HEK293 (cell line): Measurements from ENCODE around the gene SAPCD1.

Experiments used
- BCL11A ChIP-seq: fragments of 450-650 bp; formaldehyde crosslinking; IDR thresholded peaks from 2 replicates; pipeline ENCODE4 v1.5.1; 2016; ENCODE audit warnings: low read depth, missing biosample characterization, missing genetic modification characterization
- BCL11B ChIP-seq: fragments of 450-650 bp; formaldehyde crosslinking; IDR thresholded peaks from 2 replicates; pipeline ENCODE4 v1.5.1; 2016; ENCODE audit warnings: low read depth, missing biosample characterization, missing genetic modification characterization
- ELK4 ChIP-seq: IDR thresholded peaks from 2 replicates; pipeline ENCODE4 v1.6.1; 2011; ENCODE audit warnings: mild to moderate bottlenecking, low read depth, low read length, borderline replicate concordance
- HIC1 ChIP-seq: fragments of 450-650 bp; formaldehyde crosslinking; IDR thresholded peaks from 2 replicates; pipeline ENCODE4 v1.5.1; 2016; ENCODE audit warnings: missing biosample characterization, missing genetic modification characterization
- KLF1 ChIP-seq: fragments of 450-650 bp; formaldehyde crosslinking; IDR thresholded peaks from 2 replicates; pipeline ENCODE4 v1.5.1; 2016; ENCODE audit warnings: missing biosample characterization, missing genetic modification characterization
- KLF17 ChIP-seq: fragments of 450-650 bp; formaldehyde crosslinking; IDR thresholded peaks from 2 replicates; pipeline ENCODE4 v1.5.1; 2016; ENCODE audit warnings: missing biosample characterization, missing genetic modification characterization
- KLF9 ChIP-seq: fragments of 450-650 bp; formaldehyde crosslinking; IDR thresholded peaks from 2 replicates; pipeline ENCODE4 v1.5.1; 2016; ENCODE audit warnings: missing biosample characterization, missing genetic modification characterization, low read depth
- SCRT2 ChIP-seq: fragments of 450-650 bp; formaldehyde crosslinking; IDR thresholded peaks from 2 replicates; pipeline ENCODE4 v1.5.1; 2016; ENCODE audit warnings: missing biosample characterization, missing genetic modification characterization
- SETDB1 ChIP-seq: IDR thresholded peaks from one replicate; pipeline ENCODE4 v1.6.1; 2017; ENCODE audit warnings: mild to moderate bottlenecking, low read length, moderate library complexity, mixed read lengths; ENCODE audit not compliant: insufficient read length
- ZBTB1 ChIP-seq: fragments of 450-650 bp; formaldehyde crosslinking; IDR thresholded peaks from 2 replicates; pipeline ENCODE4 v1.5.1; 2016; ENCODE audit warnings: missing biosample characterization, missing genetic modification characterization
- ZBTB26 ChIP-seq: fragments of 450-650 bp; formaldehyde crosslinking; optimal IDR thresholded peaks from 2 replicates; pipeline ENCODE3; 2016; ENCODE audit warnings: missing biosample characterization, mild to moderate bottlenecking, missing genetic modification characterization
- ZFP3 ChIP-seq: fragments of 450-650 bp; formaldehyde crosslinking; IDR thresholded peaks from 2 replicates; pipeline ENCODE4 v1.5.1; 2016; ENCODE audit warnings: low read depth, missing biosample characterization, missing genetic modification characterization
- ZIC2 ChIP-seq: fragments of 450-650 bp; formaldehyde crosslinking; IDR thresholded peaks from 2 replicates; pipeline ENCODE4 v1.5.1; 2016; ENCODE audit warnings: missing biosample characterization, missing genetic modification characterization
- ZNF146 ChIP-seq: fragments of 450-650 bp; formaldehyde crosslinking; IDR thresholded peaks from 2 replicates; pipeline ENCODE4 v1.5.1; 2016; ENCODE audit warnings: missing biosample characterization, missing genetic modification characterization
- ZNF19 ChIP-seq: fragments of 450-650 bp; formaldehyde crosslinking; IDR thresholded peaks from 2 replicates; pipeline ENCODE4; 2016; ENCODE audit warnings: missing biosample characterization, missing genetic modification characterization, low read depth
- ZNF23 ChIP-seq: fragments of 450-650 bp; formaldehyde crosslinking; IDR thresholded peaks from 2 replicates; pipeline ENCODE4 v1.5.1; 2016; ENCODE audit warnings: missing biosample characterization, missing genetic modification characterization, borderline replicate concordance
- ZNF248 ChIP-seq: fragments of 450-650 bp; formaldehyde crosslinking; IDR thresholded peaks from 2 replicates; pipeline ENCODE4 v1.5.1; 2017; ENCODE audit warnings: missing biosample characterization, missing genetic modification characterization
- ZNF274 ChIP-seq, 2 experiments: fragments of 200-500 bp in 1 of 2; fragments of 450-650 bp in 1 of 2; sonication (Bioruptor generic) in 1 of 2; formaldehyde crosslinking in 1 of 2; IDR thresholded peaks; 2 replicates each; pipeline versions ENCODE4 v1.5.1 to v1.6.1; 2014 to 2016; ENCODE audit warnings: borderline replicate concordance in 1 of 2, inconsistent platforms in 1 of 2, low read length in 1 of 2, missing biosample characterization in 1 of 2, missing genetic modification characterization in 1 of 2
- ZNF280D ChIP-seq: fragments of 450-650 bp; formaldehyde crosslinking; IDR thresholded peaks from 2 replicates; pipeline ENCODE4 v1.5.1; 2016; ENCODE audit warnings: missing biosample characterization, missing genetic modification characterization
- ZNF362 ChIP-seq: fragments of 450-650 bp; formaldehyde crosslinking; IDR thresholded peaks from 2 replicates; pipeline ENCODE4 v1.5.1; 2016; ENCODE audit warnings: missing biosample characterization, missing genetic modification characterization
- ZNF426 ChIP-seq: fragments of 450-650 bp; formaldehyde crosslinking; IDR thresholded peaks from 2 replicates; pipeline ENCODE4 v1.5.1; 2017; ENCODE audit warnings: missing biosample characterization, missing genetic modification characterization, mild to moderate bottlenecking, inconsistent platforms, moderate library complexity
- ZNF433 ChIP-seq: fragments of 450-650 bp; formaldehyde crosslinking; IDR thresholded peaks from 2 replicates; pipeline ENCODE4 v1.5.1; 2016; ENCODE audit warnings: missing biosample characterization, missing genetic modification characterization, low read depth
- ZNF473 ChIP-seq: fragments of 450-650 bp; formaldehyde crosslinking; IDR thresholded peaks from 2 replicates; pipeline ENCODE4 v1.5.1; 2017; ENCODE audit warnings: missing biosample characterization, missing genetic modification characterization
- ZNF558 ChIP-seq: fragments of 450-650 bp; formaldehyde crosslinking; IDR thresholded peaks from 2 replicates; pipeline ENCODE4 v1.5.1; 2016; ENCODE audit warnings: missing biosample characterization, missing genetic modification characterization
- ZNF658 ChIP-seq: fragments of 450-650 bp; formaldehyde crosslinking; IDR thresholded peaks from 2 replicates; pipeline ENCODE4; 2016; ENCODE audit warnings: missing biosample characterization, missing genetic modification characterization
- ZNF660 ChIP-seq: fragments of 450-650 bp; IDR thresholded peaks from 2 replicates; pipeline ENCODE4 v1.5.1; 2018; ENCODE audit warnings: missing biosample characterization, mild to moderate bottlenecking, missing genetic modification characterization
- ZNF747 ChIP-seq: fragments of 450-650 bp; formaldehyde crosslinking; IDR thresholded peaks from 2 replicates; pipeline ENCODE4 v1.5.1; 2016; ENCODE audit warnings: missing biosample characterization, missing genetic modification characterization
- ZNF791 ChIP-seq: fragments of 450-650 bp; formaldehyde crosslinking; IDR thresholded peaks from 2 replicates; pipeline ENCODE4 v1.5.1; 2016; ENCODE audit warnings: missing biosample characterization, missing genetic modification characterization

Gene SAPCD1

GRCh38 chr6:31781244-31782125 is 19.0 kb downstream of the SAPCD1 start (continued):
- no peak for TF ChIP-seq HIC1 (tag by site-specific recombination)
- TF ChIP-seq BCL11B (tag by site-specific recombination), result 0 out of 2 replicates have a peak, but pooled peaks have one; percentile 37
- TF ChIP-seq ZNF473 (tag by site-specific recombination), result no peak
- TF ChIP-seq ZBTB1, result no peak
- no peak for TF ChIP-seq ZNF747
- TF ChIP-seq ZNF433 (tag by site-specific recombination), result no peak
- no peak for TF ChIP-seq ZFP3 (tag by site-specific recombination)
- TF ChIP-seq ZNF658 (tag by site-specific recombination), result no peak
- no peak for TF ChIP-seq ZNF558 (tag by site-specific recombination)
- TF ChIP-seq ELK4, result no peak
- TF ChIP-seq BCL11A (tag by site-specific recombination), result peak; percentile 83
- TF ChIP-seq ZIC2 (tag by site-specific recombination), result peak; percentile 59
- no peak for TF ChIP-seq ZBTB26 (tag by site-specific recombination)
- no peak for TF ChIP-seq ZNF248
- TF ChIP-seq SETDB1, result no peak
- no peak for TF ChIP-seq ZNF23
- TF ChIP-seq ZNF362, result no peak
- TF ChIP-seq KLF1 (tag by site-specific recombination), result 0 out of 2 replicates have a peak, but pooled peaks have one; percentile 24
- peak; percentile 57 for TF ChIP-seq KLF9 (tag by site-specific recombination)
- no peak for TF ChIP-seq ZNF19 (tag by site-specific recombination)
- 0 out of 2 replicates have a peak, but pooled peaks have one; percentile 24 for TF ChIP-seq SCRT2
- TF ChIP-seq ZNF426 (tag by site-specific recombination), result no peak
- no peak for TF ChIP-seq ZNF791 (tag by site-specific recombination)
- no peak for TF ChIP-seq ZNF274 (IDR thresholded peaks at IDR 0.05; ENCODE audit: low read length)
- no peak for TF ChIP-seq ZNF274 (tag by site-specific recombination; IDR thresholded peaks at IDR 0.05; ENCODE audit: borderline replicate concordance)
- no peak for TF ChIP-seq ZNF280D (tag by site-specific recombination)
- TF ChIP-seq ZNF146, result no peak
- no peak for TF ChIP-seq ZNF660 (tag by site-specific recombination)
- TF ChIP-seq KLF17 (tag by site-specific recombination), result no peak
